ENCODE measurements around the gene CCDC73. TPM values are rescaled to one million over a fixed set of nuclear protein-coding genes. Genes with fewer than 3 reads are reported as not detected.

The CCDC73 gene
- total RNA-seq, 1 experiment from 2014 or later = 0.04 TPM

DNA sequence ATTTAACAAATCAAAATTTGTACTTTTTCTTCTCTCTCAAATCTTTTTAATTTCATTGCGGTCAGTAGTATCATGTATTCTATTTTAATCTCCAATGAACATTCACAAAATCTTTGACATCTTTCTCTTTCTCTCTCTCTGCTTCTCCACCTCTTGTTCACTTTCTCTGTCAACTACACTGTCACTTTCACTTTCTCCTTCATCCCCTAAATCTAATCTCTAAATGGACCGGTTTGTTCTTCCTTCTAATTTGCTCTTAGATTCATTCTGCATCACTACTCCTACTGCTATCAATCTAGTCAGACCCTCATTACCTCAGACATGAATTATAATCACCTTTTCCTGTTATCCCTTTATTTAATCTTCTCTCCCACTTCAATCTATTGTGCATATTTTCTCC lies 18.6 kb downstream of the CCDC73 start:
- H3K23me2 ChIP-seq (ENCODE audit: insufficient read length, low read depth, low read length, poor library complexity, severe bottlenecking) = no peaks in the 10 kb centered on the region
- no peak overlapping the region for H3K4me3 Mint-ChIP-seq
- H3K9me3 ChIP-seq (ENCODE audit: control insufficient read depth, low read depth, low read length) = no peaks in the 10 kb centered on the region
- no peak overlapping the region for H3K18ac ChIP-seq (ENCODE audit: insufficient read length, low read depth, low read length)
- H2BK120ac ChIP-seq (ENCODE audit: low read depth, low read length, poor library complexity, severe bottlenecking) = no peak overlapping the region
- H4K91ac ChIP-seq (ENCODE audit: insufficient read length, low read depth, low read length) = no peak overlapping the region
- TF ChIP-seq, protein P1, sequence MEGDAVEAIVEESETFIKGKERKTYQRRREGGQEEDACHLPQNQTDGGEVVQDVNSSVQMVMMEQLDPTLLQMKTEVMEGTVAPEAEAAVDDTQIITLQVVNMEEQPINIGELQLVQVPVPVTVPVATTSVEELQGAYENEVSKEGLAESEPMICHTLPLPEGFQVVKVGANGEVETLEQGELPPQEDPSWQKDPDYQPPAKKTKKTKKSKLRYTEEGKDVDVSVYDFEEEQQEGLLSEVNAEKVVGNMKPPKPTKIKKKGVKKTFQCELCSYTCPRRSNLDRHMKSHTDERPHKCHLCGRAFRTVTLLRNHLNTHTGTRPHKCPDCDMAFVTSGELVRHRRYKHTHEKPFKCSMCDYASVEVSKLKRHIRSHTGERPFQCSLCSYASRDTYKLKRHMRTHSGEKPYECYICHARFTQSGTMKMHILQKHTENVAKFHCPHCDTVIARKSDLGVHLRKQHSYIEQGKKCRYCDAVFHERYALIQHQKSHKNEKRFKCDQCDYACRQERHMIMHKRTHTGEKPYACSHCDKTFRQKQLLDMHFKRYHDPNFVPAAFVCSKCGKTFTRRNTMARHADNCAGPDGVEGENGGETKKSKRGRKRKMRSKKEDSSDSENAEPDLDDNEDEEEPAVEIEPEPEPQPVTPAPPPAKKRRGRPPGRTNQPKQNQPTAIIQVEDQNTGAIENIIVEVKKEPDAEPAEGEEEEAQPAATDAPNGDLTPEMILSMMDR (conservative IDR thresholded peaks at IDR 0.05) = no peak
- no peak overlapping the region for H3K4me2 ChIP-seq (ENCODE audit: insufficient read depth, insufficient read length, low read length)
- no peaks in the 10 kb centered on the region for H3K9me3 Mint-ChIP-seq
- no peaks in the 10 kb centered on the region for H3K79me2 ChIP-seq (ENCODE audit: insufficient read depth, low read length)
- no peak overlapping the region for H3K14ac ChIP-seq (ENCODE audit: insufficient read depth, low read length)
- H3K36me3 Mint-ChIP-seq (ENCODE audit: insufficient read depth in 1 of 3, low read depth in 3 of 3) = no peaks in the 10 kb centered on the region
- no peaks in the 10 kb centered on the region for H3K79me1 ChIP-seq (ENCODE audit: insufficient read depth, low read depth, low read length, poor library complexity, severe bottlenecking)
- H2BK5ac ChIP-seq (ENCODE audit: insufficient read length, low read length) = no peak overlapping the region
- H3K27me3 Mint-ChIP-seq (ENCODE audit: low read depth) = no peaks in the 10 kb centered on the region
- H3K27ac ChIP-seq (ENCODE audit: insufficient read length, low read depth, low read length) = no peak overlapping the region
- H2AFZ ChIP-seq (ENCODE audit: low read length) = no peak overlapping the region
- H3K27me3 ChIP-seq (ENCODE audit: insufficient read depth, low read length) = no peaks in the 10 kb centered on the region
- no peak overlapping the region for H2BK12ac ChIP-seq (ENCODE audit: insufficient read length, low read depth, low read length)
- H3T11ph ChIP-seq (ENCODE audit: low read length) = no peak overlapping the region
- no peak overlapping the region for H4K5ac ChIP-seq (ENCODE audit: insufficient read length, low read depth, low read length)
- no peak overlapping the region for H3K23ac ChIP-seq (ENCODE audit: insufficient read length, low read depth, low read length)
- H3K4ac ChIP-seq (ENCODE audit: low read depth, low read length) = no peak overlapping the region
- no peaks in the 10 kb centered on the region for H3K4me1 ChIP-seq (ENCODE audit: insufficient read depth, low read length)
- H3K9ac ChIP-seq (ENCODE audit: extremely low read depth, insufficient read length, low read length) = no peak overlapping the region
- WGBS (ENCODE audit: extremely low coverage, insufficient read length, low lambda C conversion rate) = no CpG with 5 or more reads among the region's 2 CpGs
- no peak overlapping the region for H3K56ac ChIP-seq (ENCODE audit: insufficient read length, low read depth, low read length)
- no peak overlapping the region for H2AK5ac ChIP-seq (ENCODE audit: insufficient read length, low read length)
- no peak for DNase-seq
- H2BK20ac ChIP-seq (ENCODE audit: low read depth, low read length, poor library complexity, severe bottlenecking) = no peak overlapping the region
- H3K4me1 Mint-ChIP-seq = peaks cover 0 to 5% of the 10 kb centered on the region in 2 experiments; a peak in 2 of 4 replicates
- no peaks in the 10 kb centered on the region for H4K20me1 ChIP-seq (ENCODE audit: control insufficient read depth, insufficient read depth, insufficient read length)
- H3K27ac Mint-ChIP-seq = no peak overlapping the region
- no peak overlapping the region for H2BK15ac ChIP-seq (ENCODE audit: low read depth, low read length)
- H4K8ac ChIP-seq (replicated peaks; ENCODE audit: insufficient read length, low read depth, low read length) = no peak overlapping the region
